Left hindlimb (tissue), 1 donor: ENCODE measurements around the gene CTDNEP1.

Experiments used
- DNase-seq: peaks from one replicate; pipeline ENCODE4 v3.0.0-alpha.2; 2018

CTDNEP1 gene

GRCh38 chr17:7214300-7215135 lies 37.0 kb downstream of the CTDNEP1 start:
- DNase-seq: peak; percentile 99

- DNase-seq: peak; percentile 89
Observed at GRCh38 chr17:7213895-7214299, 37.6 kb downstream of the CTDNEP1 start.

GRCh38 chr17:7211491-7212273 lies 39.9 kb downstream of the CTDNEP1 start:
- DNase-seq: no peak

GRCh38 chr17:7208754-7209460 lies 42.6 kb downstream of the CTDNEP1 start:
- no peak for DNase-seq

- DNase-seq: no peak
Observed at GRCh38 chr17:7208027-7208571, 43.4 kb downstream of the CTDNEP1 start.

GRCh38 chr17:7207120-7208001 lies 44.2 kb downstream of the CTDNEP1 start:
- DNase-seq: no peak

GRCh38 chr17:7205561-7205960 lies 46.0 kb downstream of the CTDNEP1 start:
- no peak for DNase-seq

GRCh38 chr17:7204828-7205461 lies 46.6 kb downstream of the CTDNEP1 start:
- peak; percentile 93 for DNase-seq

- DNase-seq: no peak
Observed at GRCh38 chr17:7204336-7204735, 47.2 kb downstream of the CTDNEP1 start.

- DNase-seq: no peak
Observed at GRCh38 chr17:7203391-7203790, 48.1 kb downstream of the CTDNEP1 start.

GRCh38 chr17:7196651-7197401 lies 54.7 kb downstream of the CTDNEP1 start:
- no peak for DNase-seq

- DNase-seq: no peak
Observed at GRCh38 chr17:7195971-7196370, 55.6 kb downstream of the CTDNEP1 start.
